Measurements from ENCODE around the gene CORO1C.

- TF ChIP-seq CTCF (IDR thresholded peaks at IDR 0.05; ENCODE audit: low read depth, low read length, missing input control): no peak
- no peak for TF ChIP-seq MAX (IDR thresholded peaks at IDR 0.05)
- TF ChIP-seq YY1 (IDR thresholded peaks at IDR 0.05): no peak
Observed at GRCh38 chr12:108616941-108617858, 114.1 kb downstream of the CORO1C start.

Data from liver (tissue), 2 donors.